ENCODE results near the gene SDK1.

Gene SDK1

DNA sequence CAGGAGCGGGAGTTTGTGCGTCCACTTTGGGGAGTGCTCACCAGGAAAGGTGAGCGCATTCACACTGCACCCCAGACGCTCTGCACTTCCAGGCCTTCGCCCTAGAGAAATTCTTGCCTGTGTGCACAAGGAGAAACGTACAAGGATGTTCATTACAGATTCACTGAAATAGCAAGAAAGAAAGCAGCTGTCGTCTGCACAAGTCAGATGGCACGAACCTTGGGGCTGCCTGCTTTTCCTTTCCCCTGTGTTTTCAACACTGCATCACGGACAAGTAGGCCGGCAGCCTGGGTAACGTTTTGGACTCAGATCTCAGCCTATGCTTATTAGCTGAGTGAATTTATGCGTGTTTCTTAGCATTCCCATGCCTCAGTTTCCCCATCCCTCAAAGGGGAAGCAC lies 834.2 kb downstream of the SDK1 start:
- DNase-seq (ENCODE audit: low spot score): no peak

DNA sequence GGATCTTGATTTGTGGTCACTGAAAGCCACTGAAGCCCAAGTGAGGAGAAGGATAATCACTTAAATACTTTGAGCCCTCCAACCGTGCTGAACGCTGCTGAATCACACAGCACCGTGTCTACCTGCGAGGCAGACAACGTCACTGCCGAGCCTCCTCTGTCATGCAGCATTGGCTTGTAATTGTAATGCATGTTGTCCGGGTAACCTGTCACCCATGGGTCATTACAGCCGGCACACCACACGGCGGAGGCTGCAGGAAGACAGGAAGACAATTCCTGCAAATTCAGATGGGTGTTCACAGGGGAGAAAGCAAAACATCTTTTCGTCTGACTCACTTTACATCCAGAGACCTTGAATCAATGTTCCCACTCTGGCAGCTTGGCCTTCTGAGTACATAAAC lies 835.0 kb downstream of the SDK1 start:
- no peak for DNase-seq (ENCODE audit: low spot score)

DNA sequence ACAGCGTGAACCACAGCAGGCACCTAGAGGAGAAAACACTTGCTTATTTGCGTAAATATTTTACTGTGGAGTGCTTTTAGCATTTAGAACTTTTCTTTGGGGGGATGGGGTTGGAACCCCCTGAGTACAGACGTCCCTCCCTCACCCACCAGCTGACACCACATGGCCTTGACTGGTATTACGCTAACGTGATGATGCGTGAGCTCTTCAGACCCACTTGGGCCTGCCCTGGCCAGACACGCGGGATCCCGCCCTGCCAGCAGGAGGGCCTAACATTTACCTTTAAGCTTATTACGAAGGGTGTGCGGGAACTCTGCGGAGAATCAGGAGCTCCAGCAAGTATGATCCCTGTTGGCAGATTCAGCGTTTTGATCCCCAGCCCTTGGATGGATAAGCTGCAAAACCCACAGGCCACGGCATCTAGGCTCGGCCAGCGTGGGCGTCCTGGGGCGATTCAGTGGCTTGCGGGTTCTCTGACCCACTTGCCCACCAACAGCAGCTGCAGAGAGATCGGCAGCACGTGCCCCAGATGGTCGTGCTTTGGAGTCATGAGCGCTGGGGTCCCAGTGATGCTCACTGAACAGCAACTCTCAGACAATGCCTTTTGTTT lies 835.6 kb downstream of the SDK1 start:
- no peak for DNase-seq (ENCODE audit: low spot score)

DNA sequence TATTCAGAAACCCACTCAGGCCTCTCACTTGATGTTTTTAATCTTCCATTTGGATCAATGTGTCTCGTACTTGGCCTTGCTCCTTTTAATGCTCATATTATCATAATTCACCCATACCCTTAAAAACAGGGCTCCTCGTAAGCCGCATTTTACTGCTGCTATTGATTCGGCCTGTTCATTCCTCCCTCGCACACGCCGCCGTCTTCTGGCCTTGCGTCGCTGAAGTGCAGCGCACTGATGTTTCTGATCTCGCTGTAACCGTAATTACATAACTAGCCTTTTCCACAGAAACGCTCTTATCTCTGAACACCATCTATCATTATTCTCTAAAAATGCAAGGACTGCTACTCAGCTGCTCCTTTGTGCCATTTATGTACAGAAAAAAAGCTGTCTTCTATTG lies 836.5 kb downstream of the SDK1 start:
- no peak for DNase-seq (ENCODE audit: low spot score)

DNA sequence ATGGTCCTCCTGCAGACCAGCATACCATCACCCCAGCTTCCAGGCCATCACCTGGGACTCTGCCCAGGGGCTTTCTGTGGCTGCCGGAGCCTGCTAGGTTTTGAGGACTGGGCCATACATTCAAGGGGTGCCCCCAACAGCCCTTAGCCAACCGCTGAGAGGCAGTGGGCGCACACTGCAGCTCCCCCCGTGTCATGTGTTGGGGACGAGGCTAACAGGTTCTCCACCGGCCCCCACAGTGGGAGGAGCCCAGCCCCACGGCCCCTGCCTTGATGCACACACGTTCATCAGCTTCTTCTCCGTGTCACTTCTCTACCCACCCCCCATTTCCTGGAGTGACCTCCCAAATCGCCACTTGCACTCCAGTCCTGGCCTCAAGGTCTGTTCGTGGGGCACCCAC lies 837.8 kb downstream of the SDK1 start:
- no peak for DNase-seq (ENCODE audit: low spot score)

DNA sequence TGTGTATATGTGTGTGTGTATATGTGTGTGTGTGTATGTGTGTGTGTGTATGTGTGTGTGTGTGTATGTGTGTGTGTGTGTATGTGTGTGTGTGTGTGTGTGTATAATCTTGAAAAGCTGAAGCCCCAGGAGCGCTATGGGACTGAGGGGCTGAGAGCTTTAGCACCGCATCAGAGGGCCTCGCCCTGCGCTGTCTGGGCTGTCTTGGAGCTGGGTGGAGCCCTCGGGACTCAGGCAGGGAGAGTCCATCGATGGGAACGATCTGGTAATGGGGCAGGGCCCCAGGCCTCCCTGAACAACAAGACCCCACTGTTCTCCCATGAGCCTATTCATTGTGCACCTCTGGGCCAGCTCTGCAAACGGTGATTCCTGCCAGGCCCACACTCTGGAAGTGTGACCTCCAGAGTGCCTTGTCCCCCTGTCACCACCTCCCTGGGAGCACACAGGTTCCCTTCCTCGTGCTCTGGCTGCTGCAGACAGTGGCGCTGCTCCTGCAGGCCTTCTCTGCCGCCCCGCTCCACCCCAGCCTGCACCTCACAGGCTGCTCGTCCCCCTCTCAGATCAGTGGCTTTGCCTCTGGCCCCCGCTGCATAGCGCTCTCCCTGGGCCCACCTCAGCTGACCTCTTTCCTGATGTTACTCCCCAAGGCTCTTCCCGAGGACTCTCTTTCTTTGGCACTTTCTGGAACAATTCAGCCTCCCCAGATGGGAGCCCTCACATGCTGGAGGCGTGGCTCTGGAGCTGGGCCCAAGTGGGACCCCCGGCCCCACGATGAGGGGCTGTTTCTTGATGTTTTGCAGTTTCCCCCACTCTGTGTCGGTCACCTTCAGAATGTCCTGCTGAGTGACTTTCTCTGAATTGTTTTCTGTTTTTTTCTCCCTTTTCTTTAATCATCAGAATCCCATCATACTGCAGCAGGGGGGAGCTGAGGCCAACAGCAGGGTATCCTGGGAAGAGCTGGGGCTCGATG lies 838.9 kb downstream of the SDK1 start:
- no peak for DNase-seq (ENCODE audit: low spot score)

DNA sequence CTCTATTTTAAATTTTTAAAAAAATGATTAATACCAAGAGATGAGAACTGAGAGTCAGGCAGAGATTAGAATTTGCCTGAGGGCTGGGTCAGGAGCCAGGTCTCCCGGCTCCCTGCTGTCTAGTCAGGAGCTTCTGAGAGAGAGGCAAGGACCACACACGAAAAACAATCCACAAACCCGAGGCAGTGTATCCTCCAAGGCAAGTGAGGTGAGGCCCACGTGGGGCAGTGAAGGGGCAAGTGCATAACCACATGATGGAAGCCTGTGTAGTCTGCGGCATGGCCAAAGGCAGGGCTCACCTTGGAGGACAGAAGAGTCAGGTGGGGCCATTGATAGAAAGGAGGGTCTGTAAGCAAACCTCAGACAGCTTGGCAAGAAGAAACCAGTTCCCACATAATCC lies 839.9 kb downstream of the SDK1 start:
- DNase-seq (ENCODE audit: low spot score): no peak

DNA sequence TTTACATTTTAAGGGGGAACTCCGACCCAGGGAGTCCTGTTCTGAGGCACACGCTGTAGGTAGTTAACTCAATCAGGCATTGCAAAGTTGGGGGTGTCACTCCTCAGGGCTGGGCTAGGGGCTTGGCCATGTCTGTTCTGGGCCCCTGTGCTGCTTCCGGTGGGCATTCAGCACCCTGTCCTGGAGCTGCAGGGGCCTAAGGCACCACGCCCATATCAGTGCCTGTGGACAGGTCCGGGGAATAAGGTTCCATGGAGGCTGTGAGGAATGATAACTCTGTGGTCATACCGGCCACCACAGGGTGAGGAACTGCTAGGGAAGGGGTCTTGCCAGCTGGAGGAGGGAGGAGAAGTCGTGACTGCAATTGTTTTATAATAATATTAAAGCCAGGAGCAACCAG lies 842.0 kb downstream of the SDK1 start:
- no peak for DNase-seq (ENCODE audit: low spot score)

DNA sequence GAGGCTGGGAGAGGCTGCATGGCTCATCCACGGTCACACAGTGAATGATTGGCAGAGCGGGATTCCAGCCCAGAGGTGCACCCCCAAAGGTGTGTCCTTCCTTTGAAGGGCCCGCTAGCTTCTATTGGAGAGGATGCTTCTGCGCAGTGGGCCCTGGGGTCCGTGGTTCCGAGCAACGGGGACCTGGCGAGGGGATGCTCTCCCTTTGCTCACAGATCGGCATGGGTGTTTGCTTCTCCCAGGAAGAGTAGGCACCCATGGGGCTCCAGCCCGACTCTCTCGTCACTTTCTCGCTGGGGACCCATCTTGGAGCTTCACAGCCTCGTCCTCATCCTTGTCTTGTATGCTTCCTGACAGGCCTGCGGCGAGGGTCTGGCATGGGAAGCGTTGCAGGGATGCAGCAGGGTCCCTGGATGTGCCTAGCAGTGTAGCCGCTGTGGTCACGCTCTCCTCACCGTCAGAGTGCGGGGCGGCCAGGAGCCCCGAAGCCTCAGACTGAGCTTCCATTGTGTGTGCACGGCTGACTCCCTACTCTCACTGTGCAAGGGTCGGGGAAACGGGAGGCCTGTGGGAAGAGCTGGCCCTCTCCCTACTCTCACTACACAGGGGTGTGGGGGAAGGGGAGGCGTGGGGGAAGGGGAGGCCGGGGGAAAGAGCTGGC lies 842.6 kb downstream of the SDK1 start:
- DNase-seq (ENCODE audit: low spot score): no peak

DNA sequence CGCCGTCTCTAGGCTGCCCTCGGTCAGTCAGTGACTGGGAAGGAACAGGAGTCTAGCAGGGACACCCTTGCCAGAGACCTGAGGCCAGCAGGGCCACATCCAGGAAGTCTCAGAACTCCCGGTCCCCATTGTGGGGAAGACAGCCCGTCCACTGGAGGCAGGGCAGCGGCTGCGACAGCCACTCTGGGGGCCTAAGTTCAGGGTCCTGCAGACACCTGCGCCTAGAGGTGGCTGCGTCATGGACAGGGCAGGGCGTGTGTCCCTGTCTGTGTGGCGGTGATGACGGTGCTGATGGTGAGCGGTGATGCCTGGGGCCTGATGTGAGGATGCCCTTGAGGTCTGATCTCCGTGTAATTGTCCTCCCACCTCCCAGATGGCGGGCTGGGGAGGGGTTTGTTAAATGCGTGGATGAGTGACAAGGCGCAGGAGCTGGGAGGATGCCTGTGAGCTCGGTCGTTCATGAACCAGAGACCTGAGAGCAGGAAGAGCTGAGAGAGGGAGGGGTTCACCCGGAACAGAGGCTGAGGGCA lies 843.2 kb downstream of the SDK1 start:
- DNase-seq (ENCODE audit: low spot score): no peak

DNA sequence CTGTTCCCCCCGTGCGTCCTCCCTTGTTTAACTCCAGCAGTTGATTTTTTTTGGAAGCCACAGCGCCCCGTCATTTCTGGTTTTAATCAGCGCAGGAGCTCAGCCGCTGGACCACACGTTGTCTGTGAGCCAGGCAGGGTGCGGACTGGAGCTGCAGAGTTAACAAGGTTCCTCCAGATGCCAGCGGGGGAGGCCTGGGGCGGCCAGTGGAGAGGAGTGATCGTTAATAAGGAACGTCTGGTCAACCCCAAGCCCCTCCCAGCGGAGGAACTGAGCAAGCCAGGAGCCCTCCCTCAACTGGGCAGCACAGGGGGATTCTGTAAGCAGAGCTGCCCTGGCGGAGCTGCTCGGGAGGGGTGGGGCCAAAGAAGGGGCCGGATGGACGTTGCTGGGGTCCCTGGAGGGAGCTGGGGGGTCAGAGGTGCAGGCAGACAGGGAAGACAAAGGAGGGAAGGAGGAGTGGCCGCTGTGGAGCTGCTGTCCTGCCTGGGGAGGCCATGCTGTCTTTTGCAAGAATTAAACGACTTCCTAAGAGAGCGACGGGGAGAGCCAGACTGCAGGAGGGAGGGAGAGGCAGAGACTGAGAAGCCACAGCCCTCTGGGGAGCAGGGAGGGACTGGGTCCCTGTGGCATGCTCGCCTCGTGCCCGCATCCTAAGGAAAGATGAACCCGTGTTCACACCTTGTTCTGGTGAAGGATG lies 843.9 kb downstream of the SDK1 start:
- DNase-seq (ENCODE audit: low spot score): no peak

DNA sequence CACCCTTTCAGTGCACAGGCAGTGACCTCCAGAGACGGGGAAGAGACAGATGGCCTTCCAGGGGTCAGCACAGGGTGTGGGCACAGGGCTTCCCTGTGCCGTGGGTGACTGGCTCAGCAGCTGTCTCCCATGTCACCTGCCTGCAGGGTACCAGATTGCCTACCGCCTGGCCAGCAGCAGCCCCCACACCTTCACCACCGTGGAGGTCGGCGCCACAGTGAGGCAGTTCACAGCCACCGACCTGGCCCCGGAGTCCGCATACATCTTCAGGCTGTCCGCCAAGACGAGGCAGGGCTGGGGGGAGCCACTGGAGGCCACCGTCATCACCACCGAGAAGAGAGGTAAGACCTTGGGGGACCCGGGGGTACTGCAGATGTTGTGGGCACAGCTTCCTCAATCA lies 844.5 kb downstream of the SDK1 start:
- DNase-seq (ENCODE audit: low spot score): no peak

DNA sequence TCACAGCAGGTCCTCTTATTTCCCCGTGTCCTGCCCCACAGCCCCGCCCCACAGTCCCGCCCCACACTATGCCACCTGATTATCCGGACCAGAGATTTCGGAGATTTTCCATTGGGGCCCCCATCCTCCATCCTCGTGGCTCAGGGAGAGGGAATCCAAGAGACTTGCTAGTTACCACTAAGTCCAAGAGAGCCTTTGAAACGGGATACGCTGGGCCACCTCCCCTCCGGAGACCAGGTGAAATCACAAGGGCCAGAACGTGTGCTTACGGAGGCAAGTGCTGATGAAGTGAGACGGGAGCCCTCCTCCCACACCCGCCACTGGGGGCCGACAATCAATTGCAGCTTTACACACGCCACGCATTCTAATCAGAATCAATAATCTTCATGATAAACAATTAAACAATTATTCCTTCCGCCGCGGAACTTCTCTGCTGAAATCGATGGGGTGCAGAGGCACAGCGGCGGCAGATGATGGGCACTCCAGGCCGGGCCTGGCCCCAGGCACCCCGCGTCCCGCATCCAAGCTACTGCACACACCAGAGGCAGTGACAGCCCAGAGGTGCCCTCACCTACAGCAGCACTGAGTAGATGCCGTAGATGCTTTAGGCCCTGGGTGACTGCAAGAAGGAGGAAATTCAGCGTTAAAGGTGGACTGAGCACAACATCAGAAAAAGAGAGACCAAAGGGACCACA lies 847.0 kb downstream of the SDK1 start:
- no peak for DNase-seq (ENCODE audit: low spot score)

DNA sequence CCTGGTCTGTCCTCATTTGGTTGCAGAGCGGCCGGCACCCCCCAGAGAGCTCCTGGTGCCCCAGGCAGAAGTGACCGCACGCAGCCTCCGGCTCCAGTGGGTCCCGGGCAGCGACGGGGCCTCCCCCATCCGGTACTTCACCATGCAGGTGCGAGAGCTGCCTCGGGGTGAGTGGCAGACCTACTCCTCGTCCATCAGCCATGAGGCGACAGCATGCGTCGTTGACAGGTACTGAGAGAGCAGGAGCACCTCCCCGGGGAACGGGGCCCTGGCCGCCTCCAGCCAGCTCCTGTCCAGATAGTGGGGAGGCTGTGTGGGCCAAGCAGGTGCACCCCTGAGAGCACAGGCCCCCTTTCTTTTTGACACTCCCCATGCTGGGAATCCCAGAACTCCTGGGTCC lies 848.2 kb downstream of the SDK1 start:
- no peak for DNase-seq (ENCODE audit: low spot score)

DNA sequence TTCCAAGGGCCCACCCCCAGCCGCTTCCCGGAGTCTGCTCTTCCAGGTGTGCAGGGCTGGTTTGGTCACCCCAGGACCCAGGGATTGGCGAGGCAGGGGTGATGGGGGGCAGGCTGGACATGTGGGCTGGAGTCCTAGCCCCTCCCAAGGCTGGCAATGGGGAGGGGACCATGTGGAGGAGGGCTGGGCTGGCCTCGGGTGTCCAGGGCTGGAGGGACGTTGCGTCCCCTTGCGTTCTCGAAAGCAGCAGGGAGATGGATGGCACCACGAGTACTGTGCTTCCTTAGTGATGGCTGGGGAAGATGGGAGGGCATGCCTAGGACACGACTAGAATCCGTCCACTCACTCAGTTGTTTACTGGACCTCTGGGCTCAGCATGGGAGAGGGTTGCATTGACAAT lies 848.6 kb downstream of the SDK1 start:
- no peak for DNase-seq (ENCODE audit: low spot score)

DNA sequence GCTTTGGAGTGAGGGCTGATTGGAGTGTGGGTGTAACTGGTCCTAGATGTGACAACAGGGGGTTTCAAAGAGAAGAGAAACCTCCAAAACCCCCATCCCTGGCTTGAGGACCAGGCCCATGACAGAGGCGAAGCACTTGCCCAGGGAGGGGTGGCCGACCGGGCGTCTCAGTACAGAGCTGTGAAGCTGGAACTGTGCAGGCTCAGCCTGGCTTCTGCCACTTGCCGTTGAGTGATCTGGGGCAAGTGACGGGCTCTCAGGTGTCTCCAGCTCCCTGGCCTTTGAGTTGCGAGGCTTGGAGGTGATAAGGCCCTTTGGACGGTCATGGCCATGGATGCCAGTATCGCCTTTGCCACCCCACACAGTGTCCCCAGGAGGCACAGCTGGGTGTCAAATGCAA lies 849.7 kb downstream of the SDK1 start:
- no peak for DNase-seq (ENCODE audit: low spot score)

DNA sequence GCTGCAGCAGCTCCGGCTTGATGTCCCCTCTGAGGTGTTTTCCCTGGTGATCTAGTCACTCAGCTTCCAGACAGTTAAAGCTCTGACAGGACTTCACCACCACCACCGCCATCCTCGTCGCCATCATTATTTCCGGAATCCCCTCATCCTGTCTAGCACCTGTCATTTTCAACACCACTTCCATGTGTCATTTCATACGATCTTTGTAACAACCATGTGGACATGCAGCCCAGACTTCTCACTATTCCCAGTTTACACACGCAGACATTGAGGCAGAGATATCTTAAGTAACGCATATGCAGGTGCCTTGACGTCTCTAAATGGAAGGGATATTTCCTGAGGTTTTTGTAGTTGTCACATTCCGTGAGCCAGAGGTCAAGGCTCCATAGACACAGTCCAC lies 850.5 kb downstream of the SDK1 start:
- no peak for DNase-seq (ENCODE audit: low spot score)

DNA sequence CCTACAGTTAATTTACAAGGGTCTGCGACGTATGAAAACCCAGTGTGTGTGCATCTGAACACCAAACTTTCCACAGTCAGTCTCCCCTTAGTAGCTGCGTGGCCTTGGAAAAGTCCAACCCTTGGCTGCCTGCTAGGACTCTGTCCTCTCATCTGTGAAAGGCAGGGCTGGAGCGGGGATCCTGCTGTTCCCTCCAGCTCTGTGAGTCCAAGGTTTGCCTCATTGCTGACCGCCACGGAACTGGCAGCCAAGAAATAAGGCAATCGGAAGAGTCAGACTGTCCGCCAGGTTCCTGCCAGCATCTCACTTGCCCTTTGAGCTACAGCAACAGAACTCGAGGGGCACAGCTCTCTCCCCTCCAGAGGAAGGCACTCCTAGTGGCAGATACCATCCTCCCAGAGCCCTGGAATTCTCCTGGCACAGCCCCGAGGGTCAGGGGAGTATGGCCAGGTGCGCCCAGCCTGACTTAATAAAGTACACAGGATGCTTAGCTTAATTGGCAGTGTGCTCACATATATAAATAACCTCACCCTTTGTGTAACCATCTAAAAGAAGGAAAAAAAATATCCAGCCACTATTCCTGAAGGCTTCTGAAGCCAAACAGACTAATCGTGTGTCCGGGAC lies 851.0 kb downstream of the SDK1 start:
- no peak for DNase-seq (ENCODE audit: low spot score)

DNA sequence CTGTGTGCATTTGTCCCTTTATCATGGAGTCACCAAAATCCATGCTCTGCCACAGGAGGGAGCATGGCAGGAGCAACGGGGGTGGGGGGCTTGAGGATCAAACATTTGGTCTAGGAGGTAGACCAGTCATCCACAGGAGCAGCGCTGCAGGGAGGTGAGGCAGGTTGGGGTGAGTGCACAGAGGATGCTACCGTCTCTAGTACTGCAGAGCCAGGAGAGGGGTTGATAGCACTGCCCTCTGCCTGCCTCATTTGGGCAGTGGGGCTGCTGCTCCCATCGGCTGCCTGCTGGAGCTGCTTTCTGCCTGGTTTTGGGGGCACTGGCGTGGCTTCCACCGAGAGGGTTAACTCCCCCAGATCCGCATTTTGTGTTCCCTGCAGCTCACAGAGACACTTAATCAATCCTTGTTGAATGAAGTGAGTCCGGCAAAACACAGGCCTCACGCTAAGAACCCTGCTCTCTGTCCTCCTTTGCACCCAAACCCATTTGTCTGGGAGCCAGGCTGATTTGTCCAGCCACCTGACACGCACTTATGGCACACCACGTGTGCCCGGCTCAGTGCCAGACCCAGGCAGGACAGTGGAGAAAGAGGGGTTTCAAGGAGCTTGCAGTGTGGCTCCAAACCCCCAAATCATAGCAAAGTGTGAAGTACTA lies 854.0 kb downstream of the SDK1 start:
- no peak for DNase-seq (ENCODE audit: low spot score)

DNA sequence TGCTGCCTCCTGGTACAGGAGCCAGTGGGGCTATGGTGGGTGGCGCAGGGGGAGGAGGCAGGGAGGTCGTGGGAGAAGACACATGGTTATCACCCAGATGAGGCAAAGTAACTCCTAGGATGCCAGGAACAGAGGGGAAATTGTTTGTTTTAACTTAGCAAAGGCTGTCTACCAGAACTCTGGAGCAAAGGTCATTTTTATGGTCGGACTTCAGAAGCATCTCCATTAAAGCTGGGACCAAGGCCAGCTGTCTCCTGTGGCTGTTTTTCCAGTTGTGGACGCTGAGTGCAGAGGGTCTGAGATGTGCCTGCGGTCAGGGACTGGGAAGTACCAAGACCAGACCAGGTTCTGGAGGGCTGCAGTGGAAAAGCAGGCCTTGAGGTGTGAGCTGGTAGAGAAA lies 855.1 kb downstream of the SDK1 start:
- no peak for DNase-seq (ENCODE audit: low spot score)

DNA sequence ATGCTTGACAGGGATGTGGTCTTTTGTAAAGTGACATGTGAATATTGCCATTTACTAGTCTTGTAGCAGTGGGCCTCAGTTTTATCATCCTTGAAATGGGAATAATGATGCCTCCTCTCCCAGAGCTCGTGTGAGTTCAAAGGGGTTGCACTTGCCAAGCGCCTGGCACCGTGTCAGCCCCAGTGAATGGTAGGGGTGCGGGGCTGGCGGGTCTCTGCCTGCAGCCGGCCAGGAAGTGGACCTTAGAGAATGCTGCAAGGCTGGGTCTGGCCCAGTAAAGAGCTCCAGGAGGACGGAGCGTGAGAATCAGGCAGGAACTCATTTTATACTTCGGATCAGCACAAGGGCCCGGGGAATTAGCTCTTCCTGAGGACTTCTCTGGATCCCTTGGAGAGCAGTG lies 856.6 kb downstream of the SDK1 start:
- DNase-seq (ENCODE audit: low spot score): no peak

All from GM03348 (cell line).